Activated CD4-positive, alpha-beta T cell treated with anti-CD3 and anti-CD28 coated beads for 48 hours (primary cell): ENCODE results near the gene EXOG.
"Not testable (repeated sequence)": the region's sequence is repeated elsewhere in the genome, so short reads cannot be mapped to it uniquely, and the experiment has no call there.

ENCODE experiments used
- DNase-seq: peaks from one replicate; pipeline ENCODE4 v3.0.0-alpha.2; 2020

EXOG gene

GRCh38 chr3:38564631-38565338 is 68.6 kb downstream of the EXOG start:
- DNase-seq: no peak

GRCh38 chr3:38565339-38566214 is 69.4 kb downstream of the EXOG start:
- DNase-seq: no peak

- no peak for DNase-seq
These were observed 70.0 kb downstream of the EXOG start for GRCh38 chr3:38566215-38566528.

GRCh38 chr3:38566794-38567193 is 70.7 kb downstream of the EXOG start:
- DNase-seq: not testable (repeated sequence)

- no peak for DNase-seq
These were observed 71.4 kb downstream of the EXOG start for GRCh38 chr3:38567498-38567897.

- no peak for DNase-seq
These were observed 77.0 kb downstream of the EXOG start for GRCh38 chr3:38573111-38573510.

GRCh38 chr3:38573556-38573955 is 77.4 kb downstream of the EXOG start:
- no peak for DNase-seq

GRCh38 chr3:38574411-38575278 is 78.5 kb downstream of the EXOG start:
- no peak for DNase-seq

- no peak for DNase-seq
These were observed 79.2 kb downstream of the EXOG start for GRCh38 chr3:38575279-38575843.
